ENCODE measurements around the gene PINK1.

DNA sequence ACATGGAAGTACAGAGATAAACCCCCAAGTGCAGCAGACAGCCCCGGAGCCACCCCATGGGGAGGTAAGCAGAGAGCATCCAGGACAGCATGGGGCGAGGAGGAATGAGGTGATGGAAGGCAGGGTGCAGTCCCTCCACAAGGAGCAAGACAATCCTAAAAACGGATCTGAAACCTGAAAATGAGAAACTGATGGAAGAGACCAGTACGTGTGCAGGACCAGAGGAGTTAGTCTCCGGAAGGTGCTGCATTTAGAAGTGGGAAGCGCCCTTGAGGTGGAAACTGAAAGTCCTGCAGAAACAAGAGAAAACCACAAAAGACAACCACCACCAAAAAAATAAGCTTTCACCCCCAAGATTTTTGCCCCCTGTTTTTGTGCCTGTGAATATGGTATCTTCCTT, 45.3 kb downstream of the PINK1 start:
- TF ChIP-seq, protein P1, sequence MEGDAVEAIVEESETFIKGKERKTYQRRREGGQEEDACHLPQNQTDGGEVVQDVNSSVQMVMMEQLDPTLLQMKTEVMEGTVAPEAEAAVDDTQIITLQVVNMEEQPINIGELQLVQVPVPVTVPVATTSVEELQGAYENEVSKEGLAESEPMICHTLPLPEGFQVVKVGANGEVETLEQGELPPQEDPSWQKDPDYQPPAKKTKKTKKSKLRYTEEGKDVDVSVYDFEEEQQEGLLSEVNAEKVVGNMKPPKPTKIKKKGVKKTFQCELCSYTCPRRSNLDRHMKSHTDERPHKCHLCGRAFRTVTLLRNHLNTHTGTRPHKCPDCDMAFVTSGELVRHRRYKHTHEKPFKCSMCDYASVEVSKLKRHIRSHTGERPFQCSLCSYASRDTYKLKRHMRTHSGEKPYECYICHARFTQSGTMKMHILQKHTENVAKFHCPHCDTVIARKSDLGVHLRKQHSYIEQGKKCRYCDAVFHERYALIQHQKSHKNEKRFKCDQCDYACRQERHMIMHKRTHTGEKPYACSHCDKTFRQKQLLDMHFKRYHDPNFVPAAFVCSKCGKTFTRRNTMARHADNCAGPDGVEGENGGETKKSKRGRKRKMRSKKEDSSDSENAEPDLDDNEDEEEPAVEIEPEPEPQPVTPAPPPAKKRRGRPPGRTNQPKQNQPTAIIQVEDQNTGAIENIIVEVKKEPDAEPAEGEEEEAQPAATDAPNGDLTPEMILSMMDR (conservative IDR thresholded peaks at IDR 0.05; ENCODE audit: low read depth, low read length), result no peak
- TF ChIP-seq EZH2phosphoT487 (IDR thresholded peaks at IDR 0.05; ENCODE audit: borderline replicate concordance, low read length), result no peak
- no peak for TF ChIP-seq EZH2 (IDR thresholded peaks at IDR 0.05; ENCODE audit: low read length, unreplicated experiment)
